ENCODE data around the gene NEK11.

Gene NEK11

DNA sequence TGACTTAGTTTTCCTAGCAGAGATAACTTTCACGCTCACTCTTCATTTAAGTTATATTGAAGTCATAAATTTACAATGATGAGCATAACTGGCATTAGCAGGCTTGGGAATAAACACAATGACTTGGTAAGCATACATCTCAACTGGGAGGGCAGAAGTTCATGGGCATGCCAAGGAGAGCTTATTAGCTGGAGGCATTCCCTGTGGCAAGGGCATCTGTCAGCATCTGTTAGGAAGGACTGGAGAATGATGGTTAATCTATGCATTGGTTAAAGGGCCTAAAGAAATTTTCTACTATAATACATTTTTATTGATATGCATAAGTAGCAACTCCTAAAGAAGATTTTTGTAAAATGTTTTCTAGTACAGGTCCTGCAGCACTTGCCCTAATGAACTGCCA, 52.4 kb downstream of the NEK11 start:
- no peak overlapping the region for H3K4me3 ChIP-seq (ENCODE audit: control insufficient read depth, low read depth, low read length)
- DNase-seq (ENCODE audit: low read depth) = no peak
- TF ChIP-seq CTCF (IDR thresholded peaks at IDR 0.05; ENCODE audit: control insufficient read depth, insufficient read depth, low read depth, low read length, missing control alignments) = no peak

DNA sequence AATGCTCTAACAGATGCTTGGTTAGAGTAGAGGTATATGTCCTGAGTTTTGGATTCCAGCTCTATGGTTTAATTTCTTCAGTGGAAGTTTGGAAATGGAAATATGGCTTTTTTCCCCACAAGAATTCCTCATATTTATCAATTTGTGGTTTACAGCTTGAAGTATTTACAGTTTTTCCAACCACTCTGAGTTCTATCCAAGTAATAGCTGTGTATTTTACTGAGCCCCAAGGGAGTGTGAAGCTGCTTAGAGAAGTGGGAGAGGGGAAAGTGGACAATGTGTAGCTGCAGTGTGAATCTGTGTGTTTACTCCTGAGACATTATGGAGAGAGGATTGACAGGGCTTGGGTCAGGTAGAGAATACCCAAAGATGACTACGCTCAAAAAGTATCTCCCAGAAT, 54.5 kb downstream of the NEK11 start:
- TF ChIP-seq CTCF (IDR thresholded peaks at IDR 0.05; ENCODE audit: control insufficient read depth, insufficient read depth, low read depth, low read length, missing control alignments) = no peak
- no peak overlapping the region for H3K4me3 ChIP-seq (ENCODE audit: control insufficient read depth, low read depth, low read length)

DNA sequence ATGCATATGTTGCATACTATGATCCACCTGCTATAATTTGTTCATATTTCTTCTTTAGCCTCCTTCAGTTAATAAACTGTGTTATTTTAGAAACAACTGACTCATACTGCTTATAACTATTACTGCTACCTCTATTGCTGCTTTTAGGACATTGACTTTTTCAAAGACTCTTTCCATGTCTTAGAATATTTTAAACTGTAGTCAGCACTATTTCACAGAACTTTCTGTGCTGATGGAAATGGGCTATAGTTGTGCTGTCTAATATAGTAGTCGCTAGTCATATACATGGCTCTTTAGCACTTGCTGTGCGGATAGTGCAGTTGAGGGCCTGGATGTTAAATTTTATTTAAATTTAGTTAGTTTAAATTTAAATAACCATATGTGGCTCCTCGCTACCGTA, 55.6 kb downstream of the NEK11 start:
- no peak for TF ChIP-seq CTCF (IDR thresholded peaks at IDR 0.05; ENCODE audit: control insufficient read depth, insufficient read depth, low read depth, low read length, missing control alignments)
- no peak for DNase-seq (ENCODE audit: low read depth)

More for the DNA sequence above, 54.5 kb downstream of the NEK11 start:
- no peak for DNase-seq (ENCODE audit: low read depth)

DNA sequence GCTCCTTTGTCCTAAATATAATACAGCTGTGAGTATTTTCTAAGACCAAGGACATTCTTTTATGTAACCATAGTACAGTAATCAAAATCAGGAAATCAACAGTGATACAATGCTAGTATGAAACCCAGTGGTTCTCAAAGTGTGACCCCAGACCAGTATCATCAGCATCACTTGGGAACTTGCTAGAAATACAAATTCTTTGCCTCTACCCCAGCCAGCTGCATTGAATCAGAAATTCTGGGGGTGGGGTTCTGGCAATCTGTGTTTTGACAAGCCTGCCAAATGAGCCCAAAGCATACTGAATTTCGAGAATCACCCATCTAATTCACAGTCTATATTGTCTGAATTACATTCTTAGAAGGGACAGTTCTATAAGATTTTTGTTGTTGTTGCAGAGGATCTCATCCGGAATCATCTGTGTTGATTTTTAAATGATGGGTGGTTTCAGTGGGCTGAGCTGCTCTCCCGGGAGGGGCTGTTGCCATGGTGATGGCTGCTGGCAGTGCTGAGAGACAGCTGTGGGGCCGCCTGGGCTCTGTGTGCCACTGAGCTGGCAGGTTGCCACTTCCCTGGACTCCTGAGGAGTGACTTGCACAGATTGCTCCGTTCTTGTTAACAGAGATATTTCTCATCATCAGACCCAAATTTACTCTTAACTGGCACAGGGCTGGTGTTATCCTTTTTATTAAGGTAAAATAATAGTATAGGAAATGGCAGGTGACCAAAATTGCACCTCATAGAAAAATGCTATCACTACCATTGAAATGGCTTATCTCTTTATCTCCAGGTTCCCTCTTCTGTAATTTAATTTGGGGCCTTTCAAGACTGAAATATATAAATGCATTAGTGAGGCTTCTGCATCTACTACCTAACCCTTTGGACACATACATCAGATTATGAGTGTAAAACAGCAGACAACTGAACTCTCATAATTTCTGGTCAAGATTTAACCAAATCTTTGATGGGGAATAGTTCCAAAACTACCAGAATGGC, 56.5 kb downstream of the NEK11 start:
- DNase-seq (ENCODE audit: low read depth) = no peak
- no peak overlapping the region for H3K4me3 ChIP-seq (ENCODE audit: control insufficient read depth, low read depth, low read length)
- no peak for TF ChIP-seq CTCF (IDR thresholded peaks at IDR 0.05; ENCODE audit: control insufficient read depth, insufficient read depth, low read depth, low read length, missing control alignments)

More for the DNA sequence above, 55.6 kb downstream of the NEK11 start:
- no peak overlapping the region for H3K4me3 ChIP-seq (ENCODE audit: control insufficient read depth, low read depth, low read length)

- no peak for DNase-seq (ENCODE audit: low read depth)
- TF ChIP-seq CTCF (IDR thresholded peaks at IDR 0.05; ENCODE audit: control insufficient read depth, insufficient read depth, low read depth, low read length, missing control alignments) = no peak
These were observed 65.1 kb downstream of the NEK11 start for GRCh38 chr3:131091768-131092167.

DNA sequence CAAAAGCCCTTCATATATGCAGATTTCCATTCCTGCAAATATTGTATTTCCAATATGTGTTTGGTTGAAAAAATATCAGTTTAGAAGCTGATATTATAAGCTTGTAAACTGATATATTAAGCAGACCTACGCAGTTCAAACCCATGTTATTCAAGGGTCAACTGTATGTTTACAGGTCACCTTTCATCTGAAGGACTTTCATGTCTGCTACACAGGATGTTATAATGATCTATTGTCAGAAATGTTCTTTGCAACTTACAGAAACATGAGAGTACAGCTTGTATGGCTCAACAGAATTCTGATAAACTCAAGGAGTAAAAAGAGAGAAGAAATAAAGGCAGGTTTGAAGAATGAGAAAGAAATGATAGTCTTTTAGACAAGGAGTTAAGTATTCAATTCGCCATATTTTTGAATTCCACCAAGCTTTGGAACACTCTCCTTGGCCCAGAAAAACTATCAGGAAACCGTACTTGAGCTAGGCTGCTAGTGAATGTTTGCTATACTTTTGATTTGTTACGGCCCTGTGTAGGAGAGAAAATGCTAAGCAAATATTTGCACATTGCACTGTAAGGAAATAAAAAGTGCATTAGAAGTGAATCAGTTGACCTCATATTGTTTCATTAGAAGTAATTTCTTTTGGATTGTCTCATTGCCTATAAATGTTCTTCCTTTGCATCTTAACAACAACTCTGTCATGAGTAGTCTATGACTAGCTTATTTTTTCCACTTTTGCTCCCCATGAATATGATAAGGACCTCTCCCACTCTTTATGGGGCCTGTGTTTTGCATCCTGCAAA, 81.2 kb downstream of the NEK11 start:
- no peak for TF ChIP-seq CTCF (IDR thresholded peaks at IDR 0.05; ENCODE audit: control insufficient read depth, insufficient read depth, low read depth, low read length, missing control alignments)
- no peak overlapping the region for H3K4me3 ChIP-seq (ENCODE audit: control insufficient read depth, low read depth, low read length)
- DNase-seq (ENCODE audit: low read depth) = no peak

More at GRCh38 chr3:131091768-131092167, 65.1 kb downstream of the NEK11 start:
- H3K4me3 ChIP-seq (ENCODE audit: control insufficient read depth, low read depth, low read length) = no peak overlapping the region

Measured in AG09309 (cell line).